Measurements from ENCODE around the gene LYST.

Gene LYST

GRCh38 chr1:235617808-235618207, 248.9 kb downstream of the LYST start:
- H3K4me1 ChIP-seq (ENCODE audit: control insufficient read depth in 1 of 2, insufficient read depth in 2 of 2, low read length in 2 of 2), result peaks cover 8 to 10% of the 10 kb centered on the region in 2 donors
- H3K4me3 ChIP-seq (ENCODE audit: low read depth in 1 of 2, low read length in 2 of 2), result no peak overlapping the region
- H3K36me3 ChIP-seq (ENCODE audit: control insufficient read depth in 1 of 2, insufficient read depth in 2 of 2, low read length in 2 of 2), result no peaks in the 10 kb centered on the region
- no peaks in the 10 kb centered on the region for H3K9me3 ChIP-seq (ENCODE audit: control insufficient read depth in 1 of 2, low read length in 2 of 2)
- no peak overlapping the region for H3K9ac ChIP-seq (ENCODE audit: low read depth in 1 of 2, low read length in 2 of 2)
- H3K27ac ChIP-seq (ENCODE audit: low read depth, low read length), result no peak overlapping the region
- no peaks in the 10 kb centered on the region for H3K27me3 ChIP-seq (ENCODE audit: control insufficient read depth in 1 of 2, insufficient read depth in 2 of 2, low read length in 2 of 2)

DNA sequence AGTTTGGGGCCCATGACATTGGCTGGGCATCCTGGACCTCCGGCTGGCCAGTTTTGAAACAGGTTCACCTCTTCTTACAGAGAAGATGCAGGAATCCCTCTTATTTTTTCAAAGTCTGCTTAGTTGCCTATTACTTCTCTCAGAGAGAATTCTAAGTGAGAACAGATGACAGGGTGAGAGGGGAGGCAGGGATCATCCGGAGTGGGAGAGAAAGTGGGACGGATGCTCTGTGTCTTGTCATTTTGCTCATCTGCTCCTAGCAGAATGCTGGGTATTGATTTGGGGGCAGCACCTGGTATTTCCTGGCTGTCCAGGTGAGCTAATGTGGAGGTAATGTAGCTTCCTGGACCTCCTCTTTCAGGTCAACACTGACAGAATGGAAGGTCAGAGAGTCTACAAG, 249.6 kb downstream of the LYST start:
- Histone ChIP-seq H3K4me3 (ENCODE audit: low read depth in 1 of 2, low read length in 2 of 2) (no peak overlapping the region), H3K9me3 (ENCODE audit: control insufficient read depth in 1 of 2, low read length in 2 of 2) (no peaks in the 10 kb centered on the region), H3K27me3 (ENCODE audit: control insufficient read depth in 1 of 2, insufficient read depth in 2 of 2, low read length in 2 of 2) (no peaks in the 10 kb centered on the region), H3K36me3 (ENCODE audit: control insufficient read depth in 1 of 2, insufficient read depth in 2 of 2, low read length in 2 of 2) (no peaks in the 10 kb centered on the region), H3K4me1 (ENCODE audit: control insufficient read depth in 1 of 2, insufficient read depth in 2 of 2, low read length in 2 of 2) (peaks cover 7 to 10% of the 10 kb centered on the region in 2 donors), H3K9ac (ENCODE audit: low read depth in 1 of 2, low read length in 2 of 2) (no peak overlapping the region), H3K27ac (ENCODE audit: low read depth, low read length) (no peak overlapping the region)

DNA sequence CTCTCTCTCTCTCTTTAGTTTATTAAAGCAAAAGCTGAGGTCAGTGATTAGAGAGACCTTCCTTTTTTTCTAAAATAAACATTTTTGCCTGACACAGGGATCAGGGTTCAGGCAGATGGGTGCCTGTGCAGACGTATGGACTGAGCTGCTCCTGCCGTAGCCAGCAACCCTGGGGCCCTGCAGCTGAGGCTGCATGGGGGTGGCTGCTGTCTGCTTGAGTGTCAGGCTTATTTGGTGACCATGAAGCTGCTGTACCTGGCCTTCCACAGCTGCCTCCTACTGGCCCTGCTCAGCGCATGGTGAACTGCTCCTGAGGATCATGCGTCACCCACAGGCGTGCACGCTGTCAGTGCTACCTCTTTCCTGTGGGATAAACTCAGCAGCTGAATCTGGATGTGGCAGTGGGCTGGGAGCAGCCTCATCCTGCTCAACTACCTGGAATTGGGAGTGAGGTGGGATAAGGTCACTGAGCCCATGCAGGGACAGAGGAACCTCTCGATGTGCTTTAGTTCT, 252.2 kb downstream of the LYST start:
- H3K4me1 ChIP-seq (ENCODE audit: control insufficient read depth in 1 of 2, insufficient read depth in 2 of 2, low read length in 2 of 2), result peaks cover 7 to 10% of the 10 kb centered on the region in 2 donors
- no peak overlapping the region for H3K27ac ChIP-seq (ENCODE audit: low read depth, low read length)
- H3K4me3 ChIP-seq (ENCODE audit: low read depth in 1 of 2, low read length in 2 of 2), result no peak overlapping the region
- no peaks in the 10 kb centered on the region for H3K9me3 ChIP-seq (ENCODE audit: control insufficient read depth in 1 of 2, low read length in 2 of 2)
- no peak overlapping the region for H3K9ac ChIP-seq (ENCODE audit: low read depth in 1 of 2, low read length in 2 of 2)
- no peaks in the 10 kb centered on the region for H3K27me3 ChIP-seq (ENCODE audit: control insufficient read depth in 1 of 2, insufficient read depth in 2 of 2, low read length in 2 of 2)
- H3K36me3 ChIP-seq (ENCODE audit: control insufficient read depth in 1 of 2, insufficient read depth in 2 of 2, low read length in 2 of 2), result no peaks in the 10 kb centered on the region

GRCh38 chr1:235613602-235614001, 253.1 kb downstream of the LYST start:
- H3K36me3 ChIP-seq (ENCODE audit: control insufficient read depth in 1 of 2, insufficient read depth in 2 of 2, low read length in 2 of 2), result no peaks in the 10 kb centered on the region
- H3K27me3 ChIP-seq (ENCODE audit: control insufficient read depth in 1 of 2, insufficient read depth in 2 of 2, low read length in 2 of 2), result no peaks in the 10 kb centered on the region
- peaks cover 7 to 10% of the 10 kb centered on the region in 2 donors for H3K4me1 ChIP-seq (ENCODE audit: control insufficient read depth in 1 of 2, insufficient read depth in 2 of 2, low read length in 2 of 2)
- H3K9me3 ChIP-seq (ENCODE audit: control insufficient read depth in 1 of 2, low read length in 2 of 2), result no peaks in the 10 kb centered on the region
- H3K9ac ChIP-seq (ENCODE audit: low read depth in 1 of 2, low read length in 2 of 2), result no peak overlapping the region
- no peak overlapping the region for H3K27ac ChIP-seq (ENCODE audit: low read depth, low read length)
- no peak overlapping the region for H3K4me3 ChIP-seq (ENCODE audit: low read depth in 1 of 2, low read length in 2 of 2)

DNA sequence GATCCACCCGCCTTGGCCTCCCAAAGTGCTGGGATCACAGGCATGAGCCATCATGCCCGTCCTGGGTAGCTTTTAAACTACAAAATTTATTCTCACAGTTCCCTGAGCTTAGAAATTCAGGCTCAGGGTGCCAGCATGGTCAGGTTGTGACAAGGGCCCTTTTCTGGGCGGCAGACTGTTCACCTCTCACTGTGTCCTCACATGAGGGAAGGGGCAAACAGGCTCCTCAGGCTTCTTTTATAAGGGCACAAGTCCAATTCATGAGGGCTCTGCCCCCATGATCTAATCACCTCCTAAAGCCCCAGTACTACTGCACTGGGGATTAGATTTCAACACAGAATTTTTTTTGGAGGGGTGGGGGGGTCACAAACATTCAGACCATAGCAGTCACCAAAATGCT, 253.9 kb downstream of the LYST start:
- Histone ChIP-seq H3K36me3 (ENCODE audit: control insufficient read depth in 1 of 2, insufficient read depth in 2 of 2, low read length in 2 of 2) (no peaks in the 10 kb centered on the region), H3K27ac (ENCODE audit: low read depth, low read length) (no peak overlapping the region), H3K9ac (ENCODE audit: low read depth in 1 of 2, low read length in 2 of 2) (no peak overlapping the region), H3K4me1 (ENCODE audit: control insufficient read depth in 1 of 2, insufficient read depth in 2 of 2, low read length in 2 of 2) (peaks cover 7 to 10% of the 10 kb centered on the region in 2 donors), H3K9me3 (ENCODE audit: control insufficient read depth in 1 of 2, low read length in 2 of 2) (no peaks in the 10 kb centered on the region), H3K4me3 (ENCODE audit: low read depth in 1 of 2, low read length in 2 of 2) (no peak overlapping the region), H3K27me3 (ENCODE audit: control insufficient read depth in 1 of 2, insufficient read depth in 2 of 2, low read length in 2 of 2) (no peaks in the 10 kb centered on the region)
